ENCODE results near the gene MECR.

DNA sequence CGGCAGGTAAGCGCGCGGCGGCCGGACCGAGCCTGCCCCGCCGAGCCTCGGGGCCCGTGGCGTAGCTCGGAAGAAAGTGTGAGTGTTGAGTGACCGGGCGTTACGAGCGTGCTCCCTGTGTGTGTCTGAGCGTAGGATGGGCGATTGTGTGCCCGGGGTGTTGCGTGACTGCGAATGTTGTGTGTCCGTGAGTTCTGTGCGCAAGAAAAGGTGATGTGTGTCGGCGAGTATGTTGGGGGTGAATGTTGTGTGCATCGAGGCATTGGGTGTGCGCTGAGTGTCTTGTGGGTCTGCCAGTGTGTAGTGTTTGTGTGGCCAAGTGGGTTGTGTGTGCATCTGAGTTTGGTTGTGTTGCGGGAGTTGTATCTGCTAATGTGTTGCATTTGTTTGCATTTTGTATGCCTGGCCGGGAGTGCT lies 6.0 kb upstream of the MECR start:
- TF ChIP-seq EZH2 (IDR thresholded peaks at IDR 0.05) (no peak), POLR2A (IDR thresholded peaks at IDR 0.05; ENCODE audit: borderline replicate concordance, extremely low read depth, insufficient read depth, insufficient read length) (no peak), ZNF274 (IDR thresholded peaks at IDR 0.05; ENCODE audit: low read depth, low read length) (no peak)
- TF ChIP-seq, protein P1, sequence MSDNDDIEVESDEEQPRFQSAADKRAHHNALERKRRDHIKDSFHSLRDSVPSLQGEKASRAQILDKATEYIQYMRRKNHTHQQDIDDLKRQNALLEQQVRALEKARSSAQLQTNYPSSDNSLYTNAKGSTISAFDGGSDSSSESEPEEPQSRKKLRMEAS (IDR thresholded peaks at IDR 0.05): no peak
